Stomach smooth muscle (tissue), 2 donors: Measurements from ENCODE around the gene NOXRED1.

ENCODE experiments used
- H3K27ac ChIP-seq: one replicate; pipeline ENCODE4 v1.7.0; 2013; ENCODE audit warnings: mild to moderate bottlenecking, low read length, inconsistent platforms
- H3K27me3 ChIP-seq, 2 donors: one replicate each; pipeline ENCODE4 v1.7.0; 2013; ENCODE audit warnings: low read length in 2 of 2; ENCODE audit not compliant: insufficient read depth in 2 of 2, control insufficient read depth in 1 of 2
- H3K36me3 ChIP-seq, 2 donors: one replicate each; pipeline ENCODE4 v1.7.0; 2013; ENCODE audit warnings: low read length in 2 of 2; ENCODE audit not compliant: control insufficient read depth in 2 of 2, insufficient read depth in 2 of 2
- H3K4me1 ChIP-seq: one replicate; pipeline ENCODE4 v1.7.0; 2013; ENCODE audit warnings: low read length; ENCODE audit not compliant: control insufficient read depth, insufficient read depth
- H3K4me3 ChIP-seq, 2 donors: one replicate each; pipeline ENCODE4 v1.7.0; 2013; ENCODE audit warnings: low read length in 2 of 2
- H3K9ac ChIP-seq, 2 donors: one replicate each; pipeline ENCODE4 v1.7.0; 2013; ENCODE audit warnings: low read length in 2 of 2, mild to moderate bottlenecking in 1 of 2
- H3K9me3 ChIP-seq, 2 donors: one replicate each; pipeline ENCODE4 v1.7.0; 2013; ENCODE audit warnings: low read length in 2 of 2; ENCODE audit not compliant: control insufficient read depth in 2 of 2
- donor health status: healthy.
- donor health status: Pancreatic carcinoma.

NOXRED1 gene

DNA sequence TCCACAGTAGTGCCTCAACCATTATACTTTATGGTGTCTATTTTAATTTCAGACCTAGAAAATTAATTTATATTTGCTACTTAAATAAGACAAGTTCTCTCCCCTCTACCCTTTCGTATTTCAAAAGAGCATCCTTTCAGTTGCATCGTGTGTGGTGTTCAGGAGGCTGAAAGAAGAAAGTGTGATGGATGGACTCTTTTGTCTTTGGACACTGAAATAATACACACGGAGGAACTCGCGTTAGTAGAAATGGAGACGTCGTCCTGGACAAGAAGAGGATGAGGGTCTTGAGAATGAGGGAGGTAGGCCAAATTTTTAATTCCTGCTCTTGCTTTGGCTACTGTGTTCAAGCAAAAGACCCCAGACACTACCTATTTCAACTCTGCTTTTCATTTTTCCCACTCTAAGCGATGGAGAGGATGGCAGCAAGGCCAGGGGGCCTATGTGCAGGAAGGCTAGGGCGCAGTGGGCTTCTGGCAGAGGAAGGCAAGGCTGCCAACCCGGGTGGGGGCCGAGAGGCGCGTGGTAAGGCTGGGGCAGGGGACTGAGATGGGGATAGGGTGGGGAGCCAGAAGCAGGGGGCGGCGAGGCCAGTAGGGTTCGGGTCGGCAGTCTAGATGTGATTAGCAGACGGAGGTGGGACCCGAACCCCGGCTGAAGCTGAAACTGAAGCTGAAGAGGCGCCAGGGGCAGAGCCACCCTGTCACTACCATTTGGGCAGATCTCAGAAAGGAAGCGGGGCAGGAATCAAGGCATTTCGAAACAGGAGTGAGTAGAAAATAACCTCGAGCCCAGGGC, 47.2 kb downstream of the NOXRED1 start:
- no peaks in the 10 kb centered on the region for H3K27me3 ChIP-seq
- peaks cover 13% of the 10 kb centered on the region for H3K4me1 ChIP-seq
- peak overlapping the region; percentile 66 for H3K27ac ChIP-seq
- H3K9ac ChIP-seq: peak overlapping the region; percentile 82 to 88
- H3K4me3 ChIP-seq: peak overlapping the region; percentile 86 to 91
- no peaks in the 10 kb centered on the region for H3K9me3 ChIP-seq
- no peaks in the 10 kb centered on the region for H3K36me3 ChIP-seq

DNA sequence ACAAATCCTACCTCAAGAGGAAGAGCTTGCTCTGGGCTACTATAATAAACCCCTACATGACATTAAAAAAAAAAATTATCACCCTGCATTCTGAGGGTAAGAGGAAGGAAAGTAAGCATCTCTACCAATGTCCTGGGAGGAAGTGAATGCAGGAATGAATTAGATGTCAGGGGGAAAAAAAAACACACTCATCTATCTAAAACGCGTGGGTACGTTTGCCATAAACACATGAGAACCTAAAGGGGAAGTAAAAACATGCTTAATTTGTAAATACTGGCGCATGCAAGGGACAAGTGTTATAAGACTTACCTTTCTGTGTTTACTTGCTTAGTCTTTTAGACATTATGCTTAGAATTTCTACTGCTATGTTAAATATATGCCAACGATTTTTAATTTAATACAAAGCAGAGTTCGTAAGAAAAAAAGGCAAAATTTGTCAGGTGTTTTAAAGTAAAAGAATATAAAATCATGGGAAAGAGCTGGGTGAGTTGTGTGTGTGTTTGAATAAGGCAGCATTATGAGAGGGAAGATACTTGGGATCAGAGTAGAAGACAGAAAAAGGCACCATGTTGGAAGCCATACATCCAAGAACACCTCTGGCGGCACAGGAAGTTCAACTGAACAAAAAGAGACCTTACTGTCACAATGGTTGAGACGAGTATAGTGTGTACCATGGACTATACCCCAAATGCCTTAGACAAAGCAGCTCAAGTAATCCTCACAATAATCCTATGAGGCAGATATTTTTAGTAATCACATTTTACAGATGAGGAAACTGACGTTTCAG, 48.0 kb downstream of the NOXRED1 start:
- Histone ChIP-seq H3K27me3 (no peaks in the 10 kb centered on the region), H3K9me3 (no peaks in the 10 kb centered on the region), H3K36me3 (no peaks in the 10 kb centered on the region), H3K4me1 (peaks cover 13% of the 10 kb centered on the region), H3K9ac (peak overlapping the region in 1 of 2 donors; percentile 30), H3K27ac (no peak overlapping the region), H3K4me3 (peak overlapping the region in 1 of 2 donors; percentile 91)

DNA sequence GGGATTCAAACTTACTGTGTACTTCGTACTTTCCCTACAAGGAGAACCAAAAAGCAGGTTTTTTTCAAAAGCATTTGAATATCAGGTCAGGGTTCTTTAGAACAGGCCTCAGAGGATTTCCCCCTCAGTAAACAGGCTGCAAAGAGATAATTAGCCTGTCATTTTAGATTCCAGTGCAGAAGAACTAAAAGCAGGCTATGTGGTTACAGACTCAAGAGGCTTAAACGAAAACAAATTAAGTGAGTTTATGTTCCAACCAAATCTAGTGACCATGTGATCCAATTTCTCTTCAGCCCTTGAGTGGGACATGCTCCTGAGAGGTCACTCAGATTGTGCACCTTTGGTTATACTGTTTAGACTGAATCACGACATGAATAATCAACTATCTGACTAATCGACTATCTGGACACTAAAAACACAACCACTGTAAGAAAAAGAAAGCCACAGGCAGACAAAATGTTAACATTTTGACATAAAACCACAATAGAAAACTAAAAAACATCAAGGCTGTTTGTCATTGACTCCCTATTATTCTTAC, 51.0 kb downstream of the NOXRED1 start:
- Histone ChIP-seq H3K4me3 (no peak overlapping the region), H3K36me3 (no peaks in the 10 kb centered on the region), H3K9ac (no peak overlapping the region), H3K9me3 (no peaks in the 10 kb centered on the region), H3K27ac (no peak overlapping the region), H3K4me1 (peaks cover 9% of the 10 kb centered on the region), H3K27me3 (no peaks in the 10 kb centered on the region)

DNA sequence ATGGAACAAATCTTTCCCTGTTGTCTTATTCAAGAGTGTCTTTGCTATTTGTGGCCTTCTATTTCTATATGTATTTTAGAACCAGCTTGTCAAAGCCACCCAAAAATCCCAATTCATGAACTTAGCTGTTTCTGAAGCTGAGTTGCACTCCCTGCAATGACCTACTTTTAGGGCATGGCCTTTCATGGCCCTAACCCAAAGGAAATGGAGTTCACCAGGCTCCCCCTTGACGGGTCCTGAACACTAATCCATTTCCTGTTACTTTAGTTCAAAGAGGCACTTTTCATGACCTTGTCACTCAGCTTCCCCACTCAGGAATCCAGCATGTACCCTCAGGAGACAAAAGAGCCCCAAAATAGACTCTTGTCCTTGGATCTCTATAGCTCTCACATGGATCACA, 54.0 kb downstream of the NOXRED1 start:
- Histone ChIP-seq H3K27ac (no peak overlapping the region), H3K4me1 (no peaks in the 10 kb centered on the region), H3K4me3 (no peak overlapping the region), H3K9ac (no peak overlapping the region), H3K27me3 (no peaks in the 10 kb centered on the region), H3K9me3 (no peaks in the 10 kb centered on the region), H3K36me3 (no peaks in the 10 kb centered on the region)

DNA sequence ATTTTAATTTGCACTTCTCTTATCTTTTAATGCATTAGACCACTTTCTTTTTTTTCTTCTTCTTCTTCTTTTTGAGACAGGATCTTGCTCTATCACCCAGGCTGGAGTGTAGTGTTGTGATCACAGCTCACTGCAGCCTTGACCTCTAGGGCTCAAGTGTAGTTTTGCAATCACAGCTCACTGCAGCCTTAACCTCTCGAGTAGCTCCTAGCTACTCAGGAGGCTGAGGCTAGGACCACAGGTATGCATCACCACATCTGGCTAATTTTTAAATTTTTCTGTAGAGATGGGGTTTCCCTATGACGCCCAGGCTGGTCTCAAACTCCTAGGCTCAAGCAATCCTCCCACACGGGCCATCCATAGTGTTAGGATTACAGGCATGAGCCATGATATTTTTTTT, 59.2 kb downstream of the NOXRED1 start:
- Histone ChIP-seq H3K9me3 (no peaks in the 10 kb centered on the region), H3K9ac (no peak overlapping the region), H3K27me3 (no peaks in the 10 kb centered on the region), H3K4me1 (no peaks in the 10 kb centered on the region), H3K27ac (no peak overlapping the region), H3K4me3 (no peak overlapping the region), H3K36me3 (no peaks in the 10 kb centered on the region)

DNA sequence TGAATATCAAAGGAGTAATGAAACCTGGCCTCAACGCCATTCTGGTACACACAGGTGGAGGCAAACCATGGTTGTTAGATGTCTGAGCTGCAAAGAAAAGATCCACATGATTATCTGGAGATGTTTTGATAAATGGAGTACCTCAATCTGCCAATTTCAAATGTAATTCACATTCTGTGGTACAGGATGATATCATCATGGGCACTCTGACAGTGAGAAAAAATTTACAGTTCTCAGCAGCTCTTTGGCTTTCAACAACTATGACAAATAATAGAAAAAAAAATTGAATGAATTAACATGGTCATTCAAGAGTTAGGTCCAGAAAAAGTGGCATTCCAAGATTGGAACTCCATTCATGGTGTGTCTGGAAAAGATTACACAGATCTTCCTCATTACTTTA, 63.7 kb downstream of the NOXRED1 start:
- no peak overlapping the region for H3K27ac ChIP-seq
- no peaks in the 10 kb centered on the region for H3K4me1 ChIP-seq
- H3K9ac ChIP-seq: no peak overlapping the region
- no peaks in the 10 kb centered on the region for H3K27me3 ChIP-seq
- no peak overlapping the region for H3K4me3 ChIP-seq
- H3K36me3 ChIP-seq: no peaks in the 10 kb centered on the region
- no peaks in the 10 kb centered on the region for H3K9me3 ChIP-seq

DNA sequence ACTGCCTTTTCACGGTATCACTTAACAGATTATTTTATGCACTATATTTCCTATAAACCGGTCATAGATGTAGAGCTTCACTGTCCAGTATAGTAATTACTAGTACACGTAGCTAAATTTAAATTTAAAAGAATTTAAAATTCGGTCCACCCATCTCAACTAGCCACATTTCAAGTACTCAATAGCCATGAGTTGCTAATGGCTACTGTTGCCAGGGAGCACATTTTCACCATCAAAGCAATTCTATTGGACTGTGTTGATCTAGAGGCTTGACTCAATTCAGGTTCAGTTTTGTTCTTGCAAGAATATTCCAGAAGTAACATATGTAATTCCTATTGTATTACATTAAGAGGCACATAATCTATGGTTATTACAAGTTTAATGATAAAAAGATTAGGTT, 66.4 kb downstream of the NOXRED1 start:
- Histone ChIP-seq H3K4me1 (no peaks in the 10 kb centered on the region), H3K9me3 (no peaks in the 10 kb centered on the region), H3K27ac (no peak overlapping the region), H3K4me3 (no peak overlapping the region), H3K9ac (no peak overlapping the region), H3K36me3 (no peaks in the 10 kb centered on the region), H3K27me3 (no peaks in the 10 kb centered on the region)

DNA sequence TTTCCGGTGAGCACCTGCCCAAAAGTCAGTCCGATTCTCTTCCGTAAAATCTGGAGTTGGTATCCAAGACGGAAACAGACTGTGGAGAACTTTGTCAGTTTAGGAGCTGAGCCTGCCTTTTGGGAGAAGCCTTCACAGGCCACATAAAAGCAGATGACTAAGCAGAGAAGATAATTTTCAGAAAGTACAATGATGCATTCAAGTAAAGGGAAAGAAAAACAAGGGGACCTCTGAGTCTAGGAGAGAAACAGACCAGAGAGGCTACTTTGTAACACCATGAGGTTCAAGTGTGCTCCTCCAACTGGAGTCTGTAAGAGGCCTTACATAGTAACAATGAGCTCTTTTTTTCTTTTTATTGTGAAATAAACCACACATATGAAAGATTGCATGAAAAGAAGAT, 67.5 kb downstream of the NOXRED1 start:
- H3K27ac ChIP-seq: no peak overlapping the region
- H3K9me3 ChIP-seq: no peaks in the 10 kb centered on the region
- no peak overlapping the region for H3K9ac ChIP-seq
- no peaks in the 10 kb centered on the region for H3K27me3 ChIP-seq
- no peaks in the 10 kb centered on the region for H3K36me3 ChIP-seq
- no peak overlapping the region for H3K4me3 ChIP-seq
- H3K4me1 ChIP-seq: no peaks in the 10 kb centered on the region

DNA sequence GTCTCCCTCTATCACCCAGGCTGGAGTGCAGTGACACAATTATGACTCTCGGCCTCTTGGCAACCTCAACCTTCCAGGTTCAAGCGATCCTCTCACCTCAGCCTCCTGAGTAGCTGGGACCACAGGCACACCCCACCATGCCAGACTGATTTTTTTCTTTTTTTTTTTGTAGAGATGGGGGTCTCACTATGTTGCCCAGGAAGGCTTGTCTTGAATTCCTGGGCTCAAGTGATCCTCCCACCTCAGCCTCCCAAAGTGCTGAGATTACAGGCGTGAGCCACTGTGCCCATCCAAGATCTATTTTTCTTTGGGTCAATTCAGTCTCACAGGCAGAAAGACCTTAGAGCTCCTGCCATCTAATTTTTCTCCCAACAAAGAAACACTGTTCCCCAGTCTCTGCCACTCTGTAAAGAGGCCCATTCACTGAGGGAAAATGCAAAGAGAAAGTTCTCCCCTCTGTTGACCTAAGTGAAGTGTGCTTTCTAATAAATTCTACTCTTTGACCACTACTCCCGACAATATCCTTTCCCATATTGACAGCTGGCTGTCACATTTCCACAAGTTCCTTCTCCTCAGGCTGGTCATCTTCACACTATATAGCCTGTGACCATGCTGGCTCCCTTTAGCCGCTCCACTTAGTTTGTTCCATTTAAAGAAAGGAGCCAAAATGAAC, 69.7 kb downstream of the NOXRED1 start:
- Histone ChIP-seq H3K36me3 (peaks cover 4 to 7% of the 10 kb centered on the region in 2 donors), H3K4me1 (no peaks in the 10 kb centered on the region), H3K27ac (no peak overlapping the region), H3K9me3 (no peaks in the 10 kb centered on the region), H3K4me3 (no peak overlapping the region), H3K27me3 (no peaks in the 10 kb centered on the region), H3K9ac (no peak overlapping the region)

DNA sequence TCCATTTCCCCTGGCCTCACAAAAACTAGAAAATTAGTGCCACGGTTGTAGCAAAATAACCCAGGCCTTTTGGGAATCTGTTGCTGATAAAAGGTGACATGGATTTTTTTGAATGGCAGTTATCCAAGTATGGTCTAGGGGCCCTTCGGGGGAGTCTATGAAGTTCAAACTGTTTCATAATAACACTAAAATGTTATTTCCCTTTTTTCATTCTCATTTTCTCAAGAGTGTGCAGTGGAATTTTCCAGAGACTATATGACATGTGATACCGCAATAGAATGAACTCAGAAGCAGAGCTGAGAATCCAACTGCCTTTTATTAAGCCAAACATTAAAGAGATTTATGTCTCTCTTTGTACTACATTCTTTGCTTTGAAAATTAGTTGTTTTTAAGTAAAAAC, 75.6 kb downstream of the NOXRED1 start:
- H3K9me3 ChIP-seq: no peaks in the 10 kb centered on the region
- H3K4me3 ChIP-seq: no peak overlapping the region
- no peak overlapping the region for H3K27ac ChIP-seq
- peaks cover 7 to 21% of the 10 kb centered on the region in 2 donors for H3K36me3 ChIP-seq
- H3K27me3 ChIP-seq: no peaks in the 10 kb centered on the region
- no peaks in the 10 kb centered on the region for H3K4me1 ChIP-seq
- no peak overlapping the region for H3K9ac ChIP-seq
